IMR-90 (cell line): ENCODE data around the gene SYCE3. TPM values are rescaled to one million over a fixed set of nuclear protein-coding genes. Genes with fewer than 3 reads are reported as not detected.

Source experiments
- ATAC-seq: fragments of 200-7000 bp; cut with Tn5 transposase; 2 replicates; pipeline ENCODE4 v1.9.1; 2020; ENCODE audit warnings: low read depth, mild to moderate bottlenecking, moderate library complexity
- BruUV-seq: library from RNA; stranded (reverse); fragments of 400-500 nt; replicated peaks from 2 replicates; lab custom pipeline; 2021; lab: Mats Ljungman, UMichigan
- CTCF ChIA-PET: fragments of 300-600 bp; formaldehyde crosslinking; extraction: SDS; loops from one replicate; lab custom pipeline; 2021; ENCODE audit warnings: antibody characterized with exemption; lab: Yijun Ruan, JAX
- POLR2A ChIA-PET: fragments of 300-600 bp; sonication (Branson Sonifier 250); formaldehyde crosslinking; loops from one replicate; lab custom pipeline; 2022; ENCODE audit warnings: antibody characterized with exemption; ENCODE audit not compliant: unreplicated experiment; lab: Charles Lee
- DNase-seq: peaks from one replicate; pipeline ENCODE4 v3.0.0; 2013
- H2AFZ ChIP-seq: replicated peaks from 2 replicates; pipeline ENCODE3; 2013; ENCODE audit warnings: low read length, mild to moderate bottlenecking; ENCODE audit not compliant: poor library complexity
- H2AK5ac ChIP-seq: 2 replicates; pipeline ENCODE4 v1.6.1; 2013; ENCODE audit warnings: low read depth, low read length, inconsistent platforms
- H2AK9ac ChIP-seq: replicated peaks from 2 replicates; pipeline ENCODE3; 2013; ENCODE audit warnings: mild to moderate bottlenecking, low read depth, low read length, moderate library complexity; ENCODE audit not compliant: poor library complexity
- H2BK120ac ChIP-seq: 2 replicates; pipeline ENCODE4 v1.6.1; 2013; ENCODE audit warnings: low read depth, low read length, inconsistent platforms
- H2BK15ac ChIP-seq: 3 replicates; pipeline ENCODE4 v1.6.1; 2013; ENCODE audit warnings: low read depth, low read length, inconsistent platforms
- H2BK20ac ChIP-seq: 2 replicates; pipeline ENCODE4 v1.6.1; 2013; ENCODE audit warnings: low read depth, mild to moderate bottlenecking, inconsistent platforms, low read length, moderate library complexity
- H2BK5ac ChIP-seq: 2 replicates; pipeline ENCODE4 v1.6.1; 2013; ENCODE audit warnings: mild to moderate bottlenecking, low read depth, low read length, inconsistent platforms; ENCODE audit not compliant: poor library complexity, severe bottlenecking
- H3K14ac ChIP-seq: replicated peaks from 2 replicates; pipeline ENCODE4 v1.6.1; 2013; ENCODE audit warnings: low read depth, low read length, inconsistent platforms
- H3K18ac ChIP-seq: 2 replicates; pipeline ENCODE4 v1.6.1; 2013; ENCODE audit warnings: low read depth, low read length, control low read depth
- H3K23ac ChIP-seq: 2 replicates; pipeline ENCODE4 v1.6.1; 2013; ENCODE audit warnings: low read depth, low read length, inconsistent platforms
- H3K27ac ChIP-seq: 2 replicates; pipeline ENCODE4 v1.5.1; 2013; ENCODE audit warnings: mild to moderate bottlenecking, control low read depth, low read length; ENCODE audit not compliant: insufficient read depth
- H3K27me3 ChIP-seq: 2 replicates; pipeline ENCODE4 v1.6.1; 2013; ENCODE audit warnings: low read length; ENCODE audit not compliant: control insufficient read depth, insufficient read depth
- H3K36me3 ChIP-seq: 2 replicates; pipeline ENCODE4 v1.6.1; 2013; ENCODE audit warnings: low read length, mixed read lengths; ENCODE audit not compliant: control insufficient read depth, insufficient read depth
- H3K4ac ChIP-seq: 2 replicates; pipeline ENCODE4 v1.6.1; 2013; ENCODE audit warnings: low read depth, low read length, inconsistent platforms
- H3K4me1 ChIP-seq: 2 replicates; pipeline ENCODE4 v1.6.1; 2013; ENCODE audit warnings: low read length, mixed read lengths; ENCODE audit not compliant: control insufficient read depth, insufficient read depth
- H3K4me2 ChIP-seq: 2 replicates; pipeline ENCODE4 v1.6.1; 2013; ENCODE audit warnings: low read depth, mild to moderate bottlenecking, control low read depth, low read length, moderate library complexity
- H3K4me3 ChIP-seq: 2 replicates; pipeline ENCODE4 v1.5.1; 2013; ENCODE audit warnings: low read depth, mild to moderate bottlenecking, control low read depth, low read length, moderate library complexity; ENCODE audit not compliant: insufficient read depth
- H3K56ac ChIP-seq: 2 replicates; pipeline ENCODE4 v1.6.1; 2013; ENCODE audit warnings: low read length, inconsistent platforms; ENCODE audit not compliant: insufficient read depth; ENCODE audit errors: extremely low read depth
- H3K79me1 ChIP-seq, 2 experiments: 2 replicates each; pipeline ENCODE4 v1.6.1; 2013; ENCODE audit warnings: low read length in 2 of 2, inconsistent platforms in 1 of 2, low read depth in 1 of 2
- H3K9ac ChIP-seq: 2 replicates; pipeline ENCODE4 v1.6.1; 2013; ENCODE audit warnings: low read depth, low read length, control low read depth
- H3K9me1 ChIP-seq: 2 replicates; pipeline ENCODE4 v1.6.1; 2013; ENCODE audit warnings: low read length, inconsistent platforms; ENCODE audit not compliant: insufficient read depth
- H3K9me3 ChIP-seq: 2 replicates; pipeline ENCODE4 v1.6.1; 2013; ENCODE audit warnings: low read length; ENCODE audit not compliant: control insufficient read depth, insufficient read depth
- H4K20me1 ChIP-seq: 2 replicates; pipeline ENCODE4 v1.6.1; 2013; ENCODE audit warnings: low read length, inconsistent platforms; ENCODE audit not compliant: insufficient read depth
- H4K5ac ChIP-seq: 2 replicates; pipeline ENCODE4 v1.6.1; 2013; ENCODE audit warnings: mild to moderate bottlenecking, low read depth, low read length, control low read depth
- H4K8ac ChIP-seq, 2 experiments: 2 replicates each; pipeline ENCODE4 v1.6.1; 2013; ENCODE audit warnings: low read depth in 2 of 2, low read length in 2 of 2, control low read depth in 1 of 2, inconsistent platforms in 1 of 2
- H4K91ac ChIP-seq: 2 replicates; pipeline ENCODE4 v1.6.1; 2013; ENCODE audit warnings: low read depth, low read length, inconsistent platforms; ENCODE audit not compliant: insufficient read depth
- BHLHE40 ChIP-seq: fragments of 150-350 bp; IDR thresholded peaks from 2 replicates; pipeline ENCODE4 v1.6.1; 2016; ENCODE audit warnings: mild to moderate bottlenecking, low read depth, low read length
- WGBS, 2 experiments: methylation state at CpG; one replicate each; pipeline versions ENCODE4 v1.1.5 to v1.1.7; 2013; ENCODE audit warnings: missing lambda C conversion rate in 2 of 2; ENCODE audit not compliant: insufficient read length in 1 of 2; ENCODE audit errors: extremely low coverage in 2 of 2; 5-methylcytosine and 5-hydroxymethylcytosine counted together
- dilution Hi-C: fragments of 300-500 bp; cut with HindIII; formaldehyde crosslinking; loops from one replicate; pipeline ENCODE4 v1.14.3; 2018; ENCODE audit warnings: low sequenced_read_pairs; ENCODE audit not compliant: unreplicated experiment
- in situ Hi-C: fragments of 300-500 bp; cut with MboI; formaldehyde crosslinking; loops from 3 replicates; pipeline ENCODE4 v1.14.3; 2019; ENCODE audit warnings: low sequenced_read_pairs, inconsistent platforms, mixed read lengths
- intact Hi-C: fragments of 100-400 bp; cut with micrococcal nuclease; formaldehyde crosslinking; loops from 2 replicates; pipeline ENCODE4 v1.10.0; 2022
- polyA plus RNA-seq, 3 experiments: library from polyadenylated mRNA; depleted of rRNA; stranded (reverse); fragments of >200 nt; gene quantifications; 2 replicates each; pipeline ENCODE4 v1.2.3, GENCODE V29; 2012; ENCODE audit warnings: low replicate concordance in 1 of 3
- total RNA-seq: library from RNA; depleted of rRNA; stranded (reverse); fragments of >200 nt; gene quantifications from 2 replicates; pipeline ENCODE4 v1.2.3, GENCODE V29; 2012

SYCE3 gene
- total and polyA plus RNA-seq, 2 of the 4 experiments (the other 2 are of a cell fraction), result not detected

- no peaks in the 10 kb centered on the region for H3K9me3 ChIP-seq
- in situ Hi-C loops (no loop called here), intact Hi-C loops (loop anchor here (2.0 to 5.0 kb wide), 3 partner anchors 45 to 56 kb away; partner anchors contain the start of genes ARSA and SCO2), dilution Hi-C loops (no loop called here)
- ChIA-PET POLR2A (interaction anchor here (1.6 kb wide), 1 partner anchor 10 kb away, joined by 3 read pairs; no protein-coding TSS in a partner anchor), CTCF (interaction anchor here (1.6 kb wide), 1 partner anchor 58 kb away, joined by 5 read pairs; the partner anchor contains the start of gene SCO2)
- H3K9ac ChIP-seq, result peak overlapping the region; percentile 85
- peak overlapping the region; percentile 55; the same call in 1 of the 2 replicates for H3K27ac ChIP-seq
- ATAC-seq (peak; percentile 22), DNase-seq (no peak)
- H3K23ac ChIP-seq, result peak overlapping the region; percentile 96
- no peak overlapping the region for H4K5ac ChIP-seq
- peak overlapping the region; percentile 26 to 46; a peak in 2 of 4 replicates for H4K8ac ChIP-seq
- H2AFZ ChIP-seq, result peak overlapping the region; percentile 96
- peak overlapping the region; percentile 71 for H3K4ac ChIP-seq
- H3K4me3 ChIP-seq, result peak overlapping the region; percentile 80
- no peak overlapping the region for H2BK15ac ChIP-seq
- H3K4me2 ChIP-seq, result peak overlapping the region; percentile 96
- H3K56ac ChIP-seq, result no peak overlapping the region; the same call in 1 of the 2 replicates
- BruUV-seq, result no TSS peak
- H4K91ac ChIP-seq, result no peak overlapping the region
- peaks cover 18 to 39% of the 10 kb centered on the region in 2 experiments for H3K79me1 ChIP-seq
- peaks cover 14% of the 10 kb centered on the region for H3K4me1 ChIP-seq
- peaks cover 28% of the 10 kb centered on the region for H3K9me1 ChIP-seq
- peak overlapping the region; percentile 88 for H3K14ac ChIP-seq
- H3K18ac ChIP-seq, result no peak overlapping the region
- WGBS, 2 experiments, result 0% methylated on average over 10 of the region's 37 CpGs; no CpG with 5 or more reads in 1 of the 2 experiments
- H2BK20ac ChIP-seq, result no peak overlapping the region
- H2AK9ac ChIP-seq, result peak overlapping the region; percentile 93
- TF ChIP-seq BHLHE40, result no peak
- no peaks in the 10 kb centered on the region for H3K27me3 ChIP-seq
- no peak overlapping the region for H2BK120ac ChIP-seq
- H2BK5ac ChIP-seq, result no peak overlapping the region
- H2AK5ac ChIP-seq, result peak overlapping the region; percentile 44
- peaks cover 4% of the 10 kb centered on the region; the same call in 1 of the 2 replicates for H3K36me3 ChIP-seq
- no peaks in the 10 kb centered on the region; the same call in 1 of the 2 replicates for H4K20me1 ChIP-seq
Measured at GRCh38 chr22:50583294-50583861, 20.7 kb upstream of the SYCE3 start.
